Erythroblast (primary cell): Measurements from ENCODE around the gene KRT76.

Experiments
- GATA1 ChIP-seq: IDR thresholded peaks from 2 replicates; pipeline ENCODE4 v1.6.1; 2011; ENCODE audit warnings: low read depth, mild to moderate bottlenecking, control low read depth, low read length, moderate library complexity
- POLR2A ChIP-seq: IDR thresholded peaks from 2 replicates; pipeline ENCODE4 v1.6.1; 2011; ENCODE audit warnings: mild to moderate bottlenecking, low read length

DNA sequence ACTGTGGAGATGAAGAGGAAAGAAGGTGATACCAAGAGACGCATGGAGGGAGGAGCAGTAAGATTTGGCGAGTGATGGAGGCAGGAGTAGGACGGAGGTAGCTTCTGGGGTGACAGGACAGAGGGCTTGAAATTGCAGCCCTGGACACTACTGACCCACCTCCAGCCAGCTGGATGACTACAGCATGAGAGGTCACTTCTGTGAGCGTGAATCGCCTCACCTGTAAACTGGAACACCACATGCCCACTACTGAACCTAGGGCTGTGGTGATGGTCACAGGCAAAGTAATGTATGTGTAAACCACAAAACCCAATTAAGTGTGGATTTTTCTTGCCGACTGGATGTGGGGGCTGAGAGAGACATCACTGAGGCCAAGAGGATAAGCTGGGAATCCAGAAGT, 43.4 kb upstream of the KRT76 start:
- TF ChIP-seq POLR2A (no peak), GATA1 (no peak)
